HepG2 (cell line): ENCODE data around the gene NFKBIZ.

ENCODE experiments used
- CC2D1A ChIP-seq: sonication (generic); formaldehyde crosslinking; IDR thresholded peaks from 2 replicates; pipeline ENCODE4 v1.8.1; 2023; ENCODE audit warnings: mild to moderate bottlenecking, missing genetic modification reagents
- CREB1 ChIP-seq, 2 experiments: fragments of 450-650 bp in 1 of 2; IDR thresholded peaks; 2 replicates each; pipeline ENCODE4 v1.6.1; 2016 to 2017; ENCODE audit warnings: control low read depth in 1 of 2, mild to moderate bottlenecking in 1 of 2, missing compliant biosample characterization in 1 of 2, missing genetic modification characterization in 1 of 2
- MED13 ChIP-seq: sonication (generic); formaldehyde crosslinking; IDR thresholded peaks from 2 replicates; pipeline ENCODE4 v1.5.0; 2020; ENCODE audit warnings: missing genetic modification reagents
- POLR2A ChIP-seq, 2 experiments: IDR thresholded peaks; 2 replicates each; pipeline ENCODE4 v1.6.1; 2011; ENCODE audit warnings: low read depth in 2 of 2, low read length in 2 of 2, mild to moderate bottlenecking in 1 of 2, moderate library complexity in 1 of 2; ENCODE audit not compliant: insufficient read depth in 1 of 2
- RAD21 ChIP-seq: fragments of 450-650 bp; formaldehyde crosslinking; IDR thresholded peaks from 2 replicates; pipeline ENCODE4 v1.5.0; 2020; ENCODE audit warnings: mild to moderate bottlenecking
- SIX1 ChIP-seq: sonication (generic); formaldehyde crosslinking; IDR thresholded peaks from 2 replicates; pipeline ENCODE4 v1.4.0; 2020; ENCODE audit warnings: missing genetic modification reagents, borderline replicate concordance
- SMC3 ChIP-seq: IDR thresholded peaks from 2 replicates; pipeline ENCODE4 v1.6.1; 2011; ENCODE audit warnings: low read length, improper control_type of control experiment
- TARDBP ChIP-seq: sonication (generic); formaldehyde crosslinking; IDR thresholded peaks from 2 replicates; pipeline ENCODE4 v1.8.0; 2022; ENCODE audit warnings: mild to moderate bottlenecking, missing genetic modification reagents
- ZBTB10 ChIP-seq: sonication (generic); formaldehyde crosslinking; IDR thresholded peaks from 2 replicates; pipeline ENCODE4 v1.4.0; 2020; ENCODE audit warnings: missing genetic modification reagents, borderline replicate concordance
- ZNF121 ChIP-seq: sonication (generic); formaldehyde crosslinking; IDR thresholded peaks from 2 replicates; pipeline ENCODE4 v1.5.0; 2020; ENCODE audit warnings: mild to moderate bottlenecking, missing genetic modification reagents
- TF ChIP-seq, protein P1 (sequence below): IDR thresholded peaks from 2 replicates; pipeline ENCODE4 v1.6.1; 2016; ENCODE audit warnings: low read depth, control low read depth
- TF ChIP-seq, protein P2 (sequence below), 2 experiments: sonication (generic) in 1 of 2; formaldehyde crosslinking in 1 of 2; IDR thresholded peaks; 2 replicates each; pipeline versions ENCODE4 v1.5.1 to v1.6.1; 2011 to 2020; ENCODE audit warnings: borderline replicate concordance in 1 of 2, low read depth in 1 of 2, low read length in 1 of 2, mild to moderate bottlenecking in 1 of 2, missing genetic modification reagents in 1 of 2, moderate library complexity in 1 of 2
- TF ChIP-seq, protein P3 (sequence below): sonication (generic); formaldehyde crosslinking; IDR thresholded peaks from 2 replicates; pipeline ENCODE4 v1.5.0; 2020; ENCODE audit warnings: mild to moderate bottlenecking, missing genetic modification reagents, moderate library complexity
- TF ChIP-seq, protein P4 (sequence below): sonication (generic); formaldehyde crosslinking; IDR thresholded peaks from 2 replicates; pipeline ENCODE4 v1.9.0; 2022; ENCODE audit warnings: low read depth, missing genetic modification reagents

DNA sequence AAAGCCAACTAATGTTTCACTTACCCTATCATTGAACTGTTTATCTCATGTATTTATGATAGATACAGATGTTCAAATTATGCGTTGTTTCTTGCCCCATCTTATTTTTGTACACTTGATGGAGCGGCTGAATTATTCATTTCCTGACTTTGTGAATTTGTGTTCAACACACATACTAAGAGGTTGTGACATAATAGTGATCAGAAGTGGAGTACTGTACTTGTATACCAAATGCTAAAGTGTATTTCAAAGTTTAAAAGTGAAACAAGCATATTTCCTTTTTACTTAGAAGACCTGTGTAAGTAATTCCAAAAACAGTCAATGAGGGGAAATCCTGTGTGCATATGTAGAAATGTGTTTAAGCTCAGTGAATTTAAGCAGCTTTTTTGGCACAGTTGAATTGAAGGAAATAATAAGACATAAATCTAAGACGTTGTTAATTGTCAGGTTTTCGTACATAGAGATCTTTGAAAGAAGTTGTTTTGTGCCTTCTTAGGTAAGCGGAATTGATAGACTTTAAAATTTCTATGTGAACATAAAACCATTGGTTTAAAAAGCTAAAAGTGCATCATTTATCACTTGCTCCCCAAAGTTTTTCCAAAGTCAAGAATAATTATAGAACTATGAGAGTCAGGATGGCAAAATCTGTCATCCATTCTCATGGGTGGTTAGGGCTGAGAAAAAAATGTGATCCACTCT, 1.9 kb downstream of the NFKBIZ start:
- no peak for TF ChIP-seq TARDBP
- TF ChIP-seq, protein P1, sequence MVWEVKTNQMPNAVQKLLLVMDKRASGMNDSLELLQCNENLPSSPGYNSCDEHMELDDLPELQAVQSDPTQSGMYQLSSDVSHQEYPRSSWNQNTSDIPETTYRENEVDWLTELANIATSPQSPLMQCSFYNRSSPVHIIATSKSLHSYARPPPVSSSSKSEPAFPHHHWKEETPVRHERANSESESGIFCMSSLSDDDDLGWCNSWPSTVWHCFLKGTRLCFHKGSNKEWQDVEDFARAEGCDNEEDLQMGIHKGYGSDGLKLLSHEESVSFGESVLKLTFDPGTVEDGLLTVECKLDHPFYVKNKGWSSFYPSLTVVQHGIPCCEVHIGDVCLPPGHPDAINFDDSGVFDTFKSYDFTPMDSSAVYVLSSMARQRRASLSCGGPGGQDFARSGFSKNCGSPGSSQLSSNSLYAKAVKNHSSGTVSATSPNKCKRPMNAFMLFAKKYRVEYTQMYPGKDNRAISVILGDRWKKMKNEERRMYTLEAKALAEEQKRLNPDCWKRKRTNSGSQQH (CRISPR knock-in tag) = no peak
- TF ChIP-seq ZNF121 = no peak
- TF ChIP-seq, protein P2, sequence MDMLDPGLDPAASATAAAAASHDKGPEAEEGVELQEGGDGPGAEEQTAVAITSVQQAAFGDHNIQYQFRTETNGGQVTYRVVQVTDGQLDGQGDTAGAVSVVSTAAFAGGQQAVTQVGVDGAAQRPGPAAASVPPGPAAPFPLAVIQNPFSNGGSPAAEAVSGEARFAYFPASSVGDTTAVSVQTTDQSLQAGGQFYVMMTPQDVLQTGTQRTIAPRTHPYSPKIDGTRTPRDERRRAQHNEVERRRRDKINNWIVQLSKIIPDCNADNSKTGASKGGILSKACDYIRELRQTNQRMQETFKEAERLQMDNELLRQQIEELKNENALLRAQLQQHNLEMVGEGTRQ (IDR thresholded peaks at IDR 0.05; ENCODE audit: low read depth, low read length) = no peak
- TF ChIP-seq, protein P2 (CRISPR knock-in tag; IDR thresholded peaks at IDR 0.05; ENCODE audit: borderline replicate concordance) = no peak
- TF ChIP-seq, protein P3, sequence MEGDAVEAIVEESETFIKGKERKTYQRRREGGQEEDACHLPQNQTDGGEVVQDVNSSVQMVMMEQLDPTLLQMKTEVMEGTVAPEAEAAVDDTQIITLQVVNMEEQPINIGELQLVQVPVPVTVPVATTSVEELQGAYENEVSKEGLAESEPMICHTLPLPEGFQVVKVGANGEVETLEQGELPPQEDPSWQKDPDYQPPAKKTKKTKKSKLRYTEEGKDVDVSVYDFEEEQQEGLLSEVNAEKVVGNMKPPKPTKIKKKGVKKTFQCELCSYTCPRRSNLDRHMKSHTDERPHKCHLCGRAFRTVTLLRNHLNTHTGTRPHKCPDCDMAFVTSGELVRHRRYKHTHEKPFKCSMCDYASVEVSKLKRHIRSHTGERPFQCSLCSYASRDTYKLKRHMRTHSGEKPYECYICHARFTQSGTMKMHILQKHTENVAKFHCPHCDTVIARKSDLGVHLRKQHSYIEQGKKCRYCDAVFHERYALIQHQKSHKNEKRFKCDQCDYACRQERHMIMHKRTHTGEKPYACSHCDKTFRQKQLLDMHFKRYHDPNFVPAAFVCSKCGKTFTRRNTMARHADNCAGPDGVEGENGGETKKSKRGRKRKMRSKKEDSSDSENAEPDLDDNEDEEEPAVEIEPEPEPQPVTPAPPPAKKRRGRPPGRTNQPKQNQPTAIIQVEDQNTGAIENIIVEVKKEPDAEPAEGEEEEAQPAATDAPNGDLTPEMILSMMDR (CRISPR knock-in tag) = no peak
- TF ChIP-seq, protein P4, sequence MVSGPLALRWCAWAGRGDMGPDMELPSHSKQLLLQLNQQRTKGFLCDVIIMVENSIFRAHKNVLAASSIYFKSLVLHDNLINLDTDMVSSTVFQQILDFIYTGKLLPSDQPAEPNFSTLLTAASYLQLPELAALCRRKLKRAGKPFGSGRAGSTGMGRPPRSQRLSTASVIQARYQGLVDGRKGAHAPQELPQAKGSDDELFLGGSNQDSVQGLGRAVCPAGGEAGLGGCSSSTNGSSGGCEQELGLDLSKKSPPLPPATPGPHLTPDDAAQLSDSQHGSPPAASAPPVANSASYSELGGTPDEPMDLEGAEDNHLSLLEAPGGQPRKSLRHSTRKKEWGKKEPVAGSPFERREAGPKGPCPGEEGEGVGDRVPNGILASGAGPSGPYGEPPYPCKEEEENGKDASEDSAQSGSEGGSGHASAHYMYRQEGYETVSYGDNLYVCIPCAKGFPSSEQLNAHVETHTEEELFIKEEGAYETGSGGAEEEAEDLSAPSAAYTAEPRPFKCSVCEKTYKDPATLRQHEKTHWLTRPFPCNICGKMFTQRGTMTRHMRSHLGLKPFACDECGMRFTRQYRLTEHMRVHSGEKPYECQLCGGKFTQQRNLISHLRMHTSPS (CRISPR knock-in tag) = no peak
- TF ChIP-seq MED13 (CRISPR knock-in tag) = no peak
- no peak for TF ChIP-seq SIX1 (CRISPR knock-in tag)
- no peak for TF ChIP-seq CC2D1A
- no peak for TF ChIP-seq RAD21
- no peak for TF ChIP-seq SMC3
- TF ChIP-seq POLR2A (IDR thresholded peaks at IDR 0.05; ENCODE audit: insufficient read depth in 1 of 2, low read depth in 2 of 2, low read length in 2 of 2) = no peak
- no peak for TF ChIP-seq CREB1 (IDR thresholded peaks at IDR 0.05)
- no peak; the same call in 1 of the 2 replicates for TF ChIP-seq CREB1 (CRISPR knock-in tag; IDR thresholded peaks at IDR 0.05)
- TF ChIP-seq ZBTB10 (CRISPR knock-in tag) = no peak
